AG09319 (cell line): Measurements from ENCODE around the gene ARHGEF12.
A peak's percentile ranks its signal among the peaks of the same experiment; 100 is the strongest.

Experiments used
- DNase-seq: peaks from one replicate; pipeline ENCODE4 v3.0.0-alpha.2; 2010; ENCODE audit warnings: low read depth; ENCODE audit errors: extremely low read depth
- CTCF ChIP-seq: IDR thresholded peaks from 2 replicates; pipeline ENCODE4 v1.5.1; 2011; ENCODE audit warnings: low read depth, mild to moderate bottlenecking, inconsistent platforms, low read length, moderate library complexity

ARHGEF12 gene

GRCh38 chr11:120392314-120392713, 56.1 kb downstream of the ARHGEF12 start:
- TF ChIP-seq CTCF: no peak
- no peak for DNase-seq

GRCh38 chr11:120392793-120393192, 56.6 kb downstream of the ARHGEF12 start:
- no peak for DNase-seq
- no peak for TF ChIP-seq CTCF

GRCh38 chr11:120394119-120394518, 57.9 kb downstream of the ARHGEF12 start:
- no peak for TF ChIP-seq CTCF
- DNase-seq: no peak

GRCh38 chr11:120395778-120396177, 59.6 kb downstream of the ARHGEF12 start:
- TF ChIP-seq CTCF: no peak
- no peak for DNase-seq

GRCh38 chr11:120398132-120398531, 61.9 kb downstream of the ARHGEF12 start:
- TF ChIP-seq CTCF: no peak
- DNase-seq: no peak

GRCh38 chr11:120399307-120399706, 63.1 kb downstream of the ARHGEF12 start:
- no peak for TF ChIP-seq CTCF
- no peak for DNase-seq

GRCh38 chr11:120400564-120401364, 64.6 kb downstream of the ARHGEF12 start:
- TF ChIP-seq CTCF: no peak
- peak; percentile 85 for DNase-seq
